HPDE6-E6E7 (cell line): ENCODE results near the gene PFN4.
"Not testable (repeated sequence)": the region's sequence is repeated elsewhere in the genome, so short reads cannot be mapped to it uniquely, and the experiment has no call there.

Experiments used
- DNase-seq: peaks from one replicate; pipeline ENCODE4 v3.0.0; 2011; ENCODE audit warnings: missing footprints; ENCODE audit errors: extremely low spot score

The PFN4 gene

GRCh38 chr2:24111407-24111901 is 11.7 kb downstream of the PFN4 start:
- DNase-seq = peak; percentile 50

GRCh38 chr2:24110660-24111303 is 12.4 kb downstream of the PFN4 start:
- DNase-seq = no peak

- DNase-seq = not testable (repeated sequence)
These were observed 13.7 kb downstream of the PFN4 start for GRCh38 chr2:24109431-24109830.

- no peak for DNase-seq
These were observed 15.8 kb downstream of the PFN4 start for GRCh38 chr2:24107336-24107735.

GRCh38 chr2:24106786-24107185 is 16.3 kb downstream of the PFN4 start:
- no peak for DNase-seq

- no peak for DNase-seq
These were observed 17.3 kb downstream of the PFN4 start for GRCh38 chr2:24105816-24106215.

GRCh38 chr2:24104906-24105305 is 18.2 kb downstream of the PFN4 start:
- DNase-seq = no peak

- no peak for DNase-seq
These were observed 19.0 kb downstream of the PFN4 start for GRCh38 chr2:24104110-24104650.

GRCh38 chr2:24102677-24103076 is 20.5 kb downstream of the PFN4 start:
- DNase-seq = no peak

GRCh38 chr2:24101992-24102391 is 21.1 kb downstream of the PFN4 start:
- DNase-seq = no peak

GRCh38 chr2:24100732-24101131 is 22.4 kb downstream of the PFN4 start:
- DNase-seq = not testable (repeated sequence)

- not testable (repeated sequence) for DNase-seq
These were observed 27.9 kb downstream of the PFN4 start for GRCh38 chr2:24095171-24095677.

- not testable (repeated sequence) for DNase-seq
These were observed 29.9 kb downstream of the PFN4 start for GRCh38 chr2:24093270-24093669.

GRCh38 chr2:24088821-24089359 is 34.2 kb downstream of the PFN4 start:
- DNase-seq = no peak

- no peak for DNase-seq
These were observed 36.1 kb downstream of the PFN4 start for GRCh38 chr2:24087032-24087431.

GRCh38 chr2:24086241-24086640 is 36.9 kb downstream of the PFN4 start:
- no peak for DNase-seq

GRCh38 chr2:24085200-24085489 is 38.0 kb downstream of the PFN4 start:
- no peak for DNase-seq

GRCh38 chr2:24084386-24085199 is 38.5 kb downstream of the PFN4 start, which contains the start of gene TP53I3:
TSS of gene TP53I3 (minus strand) at chr2:24084834. CDS start at chr2:24084326, 508 bp downstream.
- peak; percentile 87 for DNase-seq

- DNase-seq = peak; percentile 63
These were observed 39.4 kb downstream of the PFN4 start for GRCh38 chr2:24083567-24084385.

GRCh38 chr2:24082787-24083566 is 40.2 kb downstream of the PFN4 start:
- no peak for DNase-seq

- DNase-seq = no peak
These were observed 42.4 kb downstream of the PFN4 start for GRCh38 chr2:24080701-24081100.
